Astrocyte of the cerebellum (primary cell): ENCODE data around the gene TBC1D19.
A peak's percentile ranks its signal among the peaks of the same experiment; 100 is the strongest.

Experiments used
- DNase-seq: peaks from one replicate; pipeline ENCODE4 v3.0.0-alpha.2; 2011; ENCODE audit warnings: low read depth
- H3K4me3 ChIP-seq: 2 replicates; pipeline ENCODE4 v1.5.1; 2011; ENCODE audit warnings: mild to moderate bottlenecking, low read depth, low read length, moderate library complexity
- in situ Hi-C: cut with HindIII; loops from 2 replicates; pipeline ENCODE4 v1.10.0; 2017; ENCODE audit warnings: low sequenced_read_pairs
- TF ChIP-seq, protein P1 (sequence below): IDR thresholded peaks from 2 replicates; pipeline ENCODE4 v1.5.1; 2012; ENCODE audit warnings: low read length, low read depth, moderate library complexity, mild to moderate bottlenecking; ENCODE audit errors: missing control alignments

Gene TBC1D19

DNA sequence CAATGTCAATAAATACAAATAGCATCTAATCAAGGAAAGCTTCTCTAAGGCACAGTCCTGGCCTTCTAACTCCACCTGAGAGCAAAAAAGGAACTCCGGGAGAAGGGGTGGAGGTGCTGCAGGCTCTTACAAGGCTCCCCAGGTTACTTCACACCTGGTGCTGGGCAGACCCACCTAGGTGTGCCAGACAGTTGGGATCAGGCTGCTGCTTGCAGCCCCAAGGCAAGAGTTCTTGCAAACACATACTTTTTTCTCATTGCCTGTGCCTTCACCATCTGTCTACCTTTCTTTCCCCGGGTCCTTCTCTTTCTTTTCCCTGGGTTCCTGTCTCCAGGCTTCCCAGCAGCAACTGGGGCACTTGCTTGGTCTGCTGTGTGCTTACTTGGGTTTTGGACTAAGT is 195.3 kb downstream of the TBC1D19 start:
- DNase-seq = no peak
- no peak overlapping the region for H3K4me3 ChIP-seq
- TF ChIP-seq, protein P1, sequence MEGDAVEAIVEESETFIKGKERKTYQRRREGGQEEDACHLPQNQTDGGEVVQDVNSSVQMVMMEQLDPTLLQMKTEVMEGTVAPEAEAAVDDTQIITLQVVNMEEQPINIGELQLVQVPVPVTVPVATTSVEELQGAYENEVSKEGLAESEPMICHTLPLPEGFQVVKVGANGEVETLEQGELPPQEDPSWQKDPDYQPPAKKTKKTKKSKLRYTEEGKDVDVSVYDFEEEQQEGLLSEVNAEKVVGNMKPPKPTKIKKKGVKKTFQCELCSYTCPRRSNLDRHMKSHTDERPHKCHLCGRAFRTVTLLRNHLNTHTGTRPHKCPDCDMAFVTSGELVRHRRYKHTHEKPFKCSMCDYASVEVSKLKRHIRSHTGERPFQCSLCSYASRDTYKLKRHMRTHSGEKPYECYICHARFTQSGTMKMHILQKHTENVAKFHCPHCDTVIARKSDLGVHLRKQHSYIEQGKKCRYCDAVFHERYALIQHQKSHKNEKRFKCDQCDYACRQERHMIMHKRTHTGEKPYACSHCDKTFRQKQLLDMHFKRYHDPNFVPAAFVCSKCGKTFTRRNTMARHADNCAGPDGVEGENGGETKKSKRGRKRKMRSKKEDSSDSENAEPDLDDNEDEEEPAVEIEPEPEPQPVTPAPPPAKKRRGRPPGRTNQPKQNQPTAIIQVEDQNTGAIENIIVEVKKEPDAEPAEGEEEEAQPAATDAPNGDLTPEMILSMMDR = no peak
- in situ Hi-C loops = no loop called here

DNA sequence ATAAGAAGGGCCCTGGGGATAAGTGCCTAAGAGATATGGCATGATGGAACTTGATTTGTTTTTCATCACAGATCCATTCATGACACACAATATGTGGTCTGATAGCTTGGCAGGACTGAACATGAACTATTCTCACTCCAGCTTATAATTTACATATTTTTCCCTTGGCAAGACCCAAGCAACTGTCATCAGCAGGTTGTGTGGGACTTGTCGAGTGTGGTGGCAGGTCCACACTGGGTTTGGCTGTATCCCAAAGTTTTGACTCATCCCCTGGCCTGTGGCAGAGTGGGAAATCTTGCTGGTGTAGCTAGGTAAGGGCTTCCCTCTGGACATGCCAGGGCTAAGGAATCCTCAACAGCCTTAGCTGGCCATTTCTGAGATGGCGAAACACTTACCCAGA is 195.8 kb downstream of the TBC1D19 start:
- in situ Hi-C loops = no loop called here
- H3K4me3 ChIP-seq = no peak overlapping the region
- TF ChIP-seq, protein P1 = no peak
- DNase-seq = peak; percentile 36

DNA sequence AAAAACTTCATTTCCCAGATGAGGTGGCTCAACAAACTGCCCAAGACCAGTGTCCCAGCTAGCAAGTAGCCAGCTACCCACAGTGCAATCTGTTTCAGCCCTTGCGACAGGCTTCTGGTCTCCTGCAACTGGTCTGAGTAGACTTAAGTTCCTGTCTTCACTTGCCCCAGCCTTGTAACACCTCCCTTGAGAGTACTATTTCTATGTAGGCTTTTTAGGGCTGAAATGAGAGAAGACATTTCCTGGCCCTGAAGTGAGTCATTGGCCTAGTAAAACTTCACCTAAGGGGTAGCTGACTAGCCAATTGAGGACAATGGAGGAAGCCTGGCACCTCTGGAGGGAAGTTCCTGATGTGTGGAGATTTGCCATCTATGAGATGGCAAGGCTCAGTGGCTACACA is 196.7 kb downstream of the TBC1D19 start:
- DNase-seq = no peak
- in situ Hi-C loops = no loop called here
- no peak overlapping the region for H3K4me3 ChIP-seq
- TF ChIP-seq, protein P1 = no peak

DNA sequence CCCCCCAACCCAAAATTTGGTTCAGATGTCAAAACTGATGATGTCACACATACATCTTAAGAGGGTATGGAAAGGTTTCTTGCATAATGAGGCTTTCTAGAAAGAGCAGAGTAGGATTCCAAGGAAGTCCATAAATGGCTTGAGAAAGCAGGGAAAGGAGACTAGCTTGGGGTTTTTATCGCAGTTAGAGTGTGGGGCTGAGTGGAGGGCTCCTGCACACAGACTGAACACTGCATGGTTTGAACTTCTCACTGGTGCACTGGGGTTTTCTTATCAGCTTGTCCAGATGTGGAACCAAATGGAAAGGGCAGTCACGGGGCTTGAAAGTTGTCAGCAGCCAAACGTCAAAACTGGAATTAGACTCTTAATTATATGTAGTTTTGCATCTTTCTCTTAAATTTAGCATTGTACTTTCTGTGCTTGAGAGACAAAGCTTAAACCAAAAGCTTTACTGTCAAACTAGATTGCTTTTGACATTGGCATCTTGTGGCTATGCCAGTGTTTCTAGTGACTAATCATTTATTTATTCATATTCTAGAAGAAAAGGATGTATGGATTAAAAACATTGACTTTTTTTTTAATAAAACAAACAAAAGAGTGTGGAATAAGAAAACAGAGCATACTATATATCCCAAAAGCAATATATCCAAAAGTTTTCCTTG is 198.4 kb downstream of the TBC1D19 start:
- in situ Hi-C loops = no loop called here
- TF ChIP-seq, protein P1 = no peak
- no peak for DNase-seq
- H3K4me3 ChIP-seq = no peak overlapping the region

GRCh38 chr4:26782830-26783202 is 198.9 kb downstream of the TBC1D19 start:
- TF ChIP-seq, protein P1 = no peak
- no peak for DNase-seq
- H3K4me3 ChIP-seq = no peak overlapping the region
- in situ Hi-C loops = no loop called here

GRCh38 chr4:26784207-26784865 is 200.5 kb downstream of the TBC1D19 start:
- H3K4me3 ChIP-seq = no peak overlapping the region
- TF ChIP-seq, protein P1 = no peak
- in situ Hi-C loops = no loop called here
- DNase-seq = no peak
